HG02938 (cell line): Measurements from ENCODE around the gene BHLHA9.
"Not testable (repeated sequence)": the region's sequence is repeated elsewhere in the genome, so short reads cannot be mapped to it uniquely, and the experiment has no call there.

Experiments
- ATAC-seq: cut with Tn5 transposase; IDR thresholded peaks from one replicate; pipeline ENCODE4 v1.9.1; 2021; ENCODE audit warnings: mild to moderate bottlenecking, moderate library complexity; ENCODE audit not compliant: unreplicated experiment

The BHLHA9 gene

GRCh38 chr17:1270210-1271029, at the start of gene BHLHA9:
TSS of gene BHLHA9 (plus strand) at chr17:1270444. CDS start at chr17:1270564, 120 bp downstream.
- no peak for ATAC-seq

- ATAC-seq: no peak
Measured at GRCh38 chr17:1221209-1221608, 49.0 kb upstream of the BHLHA9 start.

DNA sequence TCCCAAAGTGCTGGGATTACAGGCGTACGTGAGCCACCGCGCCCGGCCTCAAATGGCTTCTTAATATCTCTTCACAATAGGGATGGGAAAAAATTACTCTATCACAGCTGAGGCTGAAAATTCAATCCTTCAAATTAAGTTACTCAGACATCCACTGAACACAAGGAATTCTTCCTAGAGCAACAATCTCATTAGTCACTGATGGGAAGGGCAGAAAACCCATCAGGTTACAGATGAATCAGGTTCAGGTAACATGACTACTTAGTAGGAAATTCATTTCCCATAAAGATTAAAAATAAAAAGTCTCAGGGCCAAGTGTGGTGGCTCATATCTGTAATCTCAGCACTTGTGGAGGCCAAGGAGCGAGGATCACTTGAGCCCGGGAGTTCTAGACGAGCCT, 47.9 kb upstream of the BHLHA9 start:
- no peak for ATAC-seq

GRCh38 chr17:1223662-1224061, 46.6 kb upstream of the BHLHA9 start:
- ATAC-seq: no peak

DNA sequence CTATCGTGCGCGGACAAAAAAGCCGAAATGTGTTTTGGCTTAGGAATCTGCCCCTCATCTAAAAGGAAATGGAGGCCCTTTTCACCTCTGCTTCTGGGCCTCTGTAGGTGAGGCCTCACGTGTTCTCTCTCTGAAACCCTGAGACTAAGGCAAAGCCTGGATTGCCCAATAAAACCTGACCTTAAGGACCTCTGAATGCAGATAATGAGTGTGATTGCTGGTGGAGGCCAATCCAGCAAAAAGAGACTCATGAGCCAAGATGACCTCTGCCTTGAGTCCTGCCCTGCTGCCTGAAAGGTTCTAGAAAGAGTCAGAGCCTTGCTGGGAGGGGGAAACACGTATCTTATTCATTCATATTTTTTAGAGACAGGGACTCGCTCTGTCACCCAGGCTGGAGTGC, 45.9 kb upstream of the BHLHA9 start:
- no peak for ATAC-seq

- no peak for ATAC-seq
Measured at GRCh38 chr17:1226308-1226707, 43.9 kb upstream of the BHLHA9 start.

GRCh38 chr17:1227365-1227764, 42.9 kb upstream of the BHLHA9 start:
- no peak for ATAC-seq

DNA sequence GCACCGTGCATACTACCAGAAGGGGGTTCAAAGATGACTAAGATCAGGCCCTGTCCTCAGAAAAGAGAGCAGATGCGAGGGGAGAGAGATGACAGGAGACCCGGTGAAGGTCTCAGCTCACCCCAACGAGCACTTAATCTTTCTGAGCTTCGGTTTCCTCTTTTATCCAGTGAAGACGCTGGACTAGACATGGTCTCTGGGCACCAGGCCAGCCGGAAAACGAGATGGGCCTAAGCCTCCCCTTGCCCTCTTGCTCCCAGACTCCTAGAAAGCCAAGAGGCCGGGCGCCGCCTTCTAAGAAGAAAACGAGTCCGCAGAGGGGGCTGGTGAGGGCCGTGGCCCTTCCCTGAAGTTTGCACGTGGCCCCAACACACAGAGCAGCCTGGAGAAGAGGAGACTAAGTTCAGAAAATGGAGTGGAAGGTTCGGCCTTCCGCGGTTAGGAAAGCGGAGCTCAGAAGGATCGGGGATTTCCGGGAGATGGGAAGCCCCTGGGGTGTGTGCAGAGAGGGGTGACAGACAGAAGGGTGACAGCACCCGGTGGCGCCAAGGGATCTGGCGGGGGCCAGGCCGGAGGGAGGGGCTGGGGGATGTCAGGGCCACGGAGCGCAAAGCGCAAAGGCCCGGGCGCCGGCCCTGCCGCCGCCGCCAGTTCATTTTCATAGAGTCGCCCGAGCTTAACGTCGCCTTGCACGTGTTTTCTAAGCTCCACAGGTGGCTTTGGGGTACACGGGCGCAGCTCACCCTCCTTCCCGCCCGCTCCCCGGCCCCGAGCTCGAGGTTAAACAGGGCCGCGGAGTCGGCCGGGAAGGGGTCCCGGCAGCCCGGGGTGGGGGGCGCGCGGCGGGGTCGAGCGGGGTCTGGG, 42.1 kb upstream of the BHLHA9 start:
- ATAC-seq: no peak

DNA sequence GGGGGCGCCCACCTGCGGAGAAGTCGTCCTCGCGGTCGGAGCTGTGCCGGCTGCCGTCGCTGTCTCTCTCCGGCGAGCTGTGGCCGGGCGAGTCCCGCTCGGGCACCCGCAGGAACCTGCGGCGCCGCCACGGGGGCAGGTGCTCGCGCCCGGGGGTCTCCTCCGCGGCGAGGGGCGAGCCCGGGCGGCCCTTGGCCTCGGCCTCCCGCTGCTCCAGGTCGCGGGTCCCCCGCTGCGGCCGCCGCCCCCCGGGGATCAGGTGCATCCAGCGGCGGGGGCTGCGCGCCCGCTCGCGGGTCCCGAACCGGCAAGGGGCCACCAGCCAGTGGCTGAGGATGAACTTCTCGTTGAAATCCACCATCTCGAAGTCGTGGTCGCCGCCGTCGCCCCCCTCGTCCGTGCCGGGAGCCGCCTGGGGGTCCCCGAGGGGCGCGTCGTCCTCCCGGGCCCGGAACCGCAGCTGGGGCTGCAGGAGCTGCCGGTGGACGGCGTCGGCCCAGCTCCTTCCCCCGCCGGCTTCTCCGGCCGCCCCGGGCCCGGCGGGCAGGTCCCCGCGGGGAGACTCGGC, 41.4 kb upstream of the BHLHA9 start:
- no peak for ATAC-seq

DNA sequence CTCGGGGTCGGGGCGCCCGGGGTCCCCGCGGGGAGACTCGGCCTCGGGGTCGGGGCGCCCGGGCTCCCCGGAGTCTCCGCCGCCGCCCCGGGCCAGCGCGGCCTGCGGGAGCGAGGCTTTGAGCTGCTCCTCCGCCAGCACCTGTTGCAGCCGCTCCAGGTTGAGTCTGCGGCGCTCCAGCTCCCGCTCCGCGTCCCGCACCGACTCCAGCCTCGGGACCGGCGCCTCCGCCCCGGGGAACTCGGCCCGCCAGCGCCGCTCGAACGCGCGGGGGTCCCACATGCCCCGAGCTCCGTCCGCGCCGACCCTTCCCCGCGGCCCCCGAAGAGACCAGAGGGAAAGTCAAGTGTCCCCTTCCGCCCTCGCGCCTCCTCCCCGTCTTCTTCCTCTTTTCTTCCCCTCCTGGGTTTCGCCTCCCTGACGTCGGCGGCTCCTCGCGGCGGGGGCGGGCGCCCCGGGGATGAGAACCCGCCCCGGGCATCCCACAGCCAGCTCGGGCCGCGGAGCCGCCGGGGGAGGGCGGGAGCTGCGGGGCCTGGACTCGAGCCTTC, 40.8 kb upstream of the BHLHA9 start:
- no peak for ATAC-seq

DNA sequence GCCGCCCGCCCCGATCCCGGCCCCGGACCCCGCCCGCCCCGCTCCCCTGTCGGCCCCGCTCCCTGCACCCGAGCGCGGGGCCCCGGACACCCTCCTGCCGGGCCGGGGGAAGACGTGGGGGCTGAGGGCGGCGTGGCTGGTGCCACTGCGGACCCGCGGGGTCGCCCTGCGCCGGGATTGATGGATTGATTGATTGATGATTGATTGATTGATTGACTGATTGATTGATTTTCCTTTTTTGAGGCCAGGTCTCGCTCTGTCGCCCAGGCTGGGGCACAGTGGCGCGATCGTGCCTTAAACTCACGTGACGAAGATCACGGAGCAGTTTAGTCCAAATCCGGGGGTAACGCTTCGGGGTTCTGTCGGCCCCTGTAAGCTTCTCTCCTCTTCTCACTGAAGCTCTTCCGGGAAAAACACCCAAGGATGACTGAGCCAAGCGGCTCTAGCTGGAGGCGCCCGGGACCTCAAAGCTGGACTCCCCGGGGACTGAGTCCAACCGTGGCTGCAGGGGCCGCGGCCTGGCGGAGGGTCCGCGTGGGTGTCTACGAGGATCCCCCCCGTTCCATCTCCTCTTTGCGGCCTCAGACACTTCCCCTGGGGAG, 40.2 kb upstream of the BHLHA9 start:
- no peak for ATAC-seq

GRCh38 chr17:1231456-1231855, 38.8 kb upstream of the BHLHA9 start:
- ATAC-seq: no peak

DNA sequence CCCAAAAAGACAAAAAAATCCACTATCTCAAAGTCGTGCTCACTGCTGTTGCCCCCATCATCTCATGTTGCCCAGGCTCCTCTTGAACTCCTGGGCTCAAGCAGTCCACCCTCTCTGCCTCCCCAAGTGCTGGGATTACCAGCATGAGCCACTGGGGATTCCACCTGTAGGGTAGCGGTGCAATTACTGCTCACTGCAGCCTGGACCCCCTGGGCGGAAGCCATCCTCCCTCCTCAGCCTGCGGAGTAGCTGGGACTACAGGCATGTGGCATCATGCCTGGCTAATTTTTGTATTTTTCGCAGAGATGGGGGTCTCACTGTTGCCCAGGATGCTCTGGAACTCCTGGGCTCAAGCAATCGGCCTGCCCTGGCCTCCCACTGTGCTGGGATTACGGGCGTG, 37.9 kb upstream of the BHLHA9 start:
- no peak for ATAC-seq

- no peak for ATAC-seq
Measured at GRCh38 chr17:1232786-1233185, 37.5 kb upstream of the BHLHA9 start.

GRCh38 chr17:1234455-1234854, 35.8 kb upstream of the BHLHA9 start:
- ATAC-seq: no peak

- no peak for ATAC-seq
Measured at GRCh38 chr17:1237471-1237870, 32.8 kb upstream of the BHLHA9 start.

DNA sequence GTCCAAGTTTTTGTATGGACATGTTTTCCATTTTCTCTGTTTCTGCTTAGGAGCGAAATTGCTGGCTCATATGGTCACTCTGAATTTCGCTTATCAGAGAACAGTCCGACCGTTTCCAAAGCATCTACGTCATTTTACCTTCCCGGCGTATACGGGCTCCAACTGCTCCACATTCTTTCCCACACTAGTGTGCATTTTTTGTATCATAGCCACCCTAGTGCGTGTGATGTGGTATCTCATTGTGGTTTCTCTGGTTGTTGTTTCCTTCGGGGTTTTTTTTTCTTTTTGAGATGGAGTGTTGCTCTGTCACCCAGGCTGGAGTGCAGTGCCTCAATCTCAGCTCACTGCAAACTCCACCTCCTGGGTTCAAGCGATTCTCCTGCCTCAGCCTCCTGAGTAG, 31.0 kb upstream of the BHLHA9 start:
- no peak for ATAC-seq

- not testable (repeated sequence) for ATAC-seq
Measured at GRCh38 chr17:1240426-1240825, 29.8 kb upstream of the BHLHA9 start.

DNA sequence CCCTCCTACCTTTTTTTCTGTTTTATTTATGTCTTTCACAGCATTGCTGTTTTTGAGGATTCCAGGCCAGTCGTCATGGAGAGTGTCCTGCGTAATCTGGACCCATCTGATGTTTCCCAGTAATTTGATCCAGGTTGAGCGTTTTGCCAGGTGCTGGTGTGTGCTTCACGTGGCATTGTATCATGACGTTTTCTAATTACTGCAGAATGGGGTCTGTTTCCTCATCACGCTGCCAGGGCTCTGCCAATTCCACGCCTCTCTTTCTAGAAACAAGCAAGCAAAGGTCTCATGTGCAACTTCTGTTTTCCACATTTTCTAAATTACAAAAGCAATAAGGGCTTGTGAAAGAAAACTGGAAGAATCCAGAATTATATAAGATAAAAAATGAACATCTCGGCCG, 28.3 kb upstream of the BHLHA9 start:
- no peak for ATAC-seq

DNA sequence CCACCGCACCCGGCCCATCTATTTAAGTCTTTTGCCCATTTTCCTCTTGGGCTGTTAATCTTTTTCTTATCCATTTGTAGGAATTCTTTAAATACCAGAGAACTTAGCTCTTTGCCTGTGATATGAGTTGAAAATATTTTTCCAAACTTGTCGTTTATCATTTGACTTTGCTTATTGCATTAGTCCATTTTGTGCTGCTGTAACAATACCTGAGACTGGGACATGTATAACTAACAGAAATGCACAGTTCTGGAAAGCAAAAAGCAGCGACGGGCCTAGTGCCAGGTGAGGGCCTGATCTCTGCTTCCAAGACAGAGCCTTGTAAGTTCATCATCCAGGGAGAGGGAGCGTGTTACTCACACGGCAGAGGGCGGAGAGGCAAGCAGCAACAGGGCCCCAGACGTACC, 25.6 kb upstream of the BHLHA9 start:
- ATAC-seq: no peak
